Transverse colon (tissue), 4 donors: Measurements from ENCODE around the gene TNS3. TPM values are rescaled to one million over a fixed set of nuclear protein-coding genes. Genes with fewer than 3 reads are reported as not detected.

Experiments
- DNase-seq: peaks from one replicate; pipeline ENCODE4 v3.0.0-alpha.2; 2019
- H3K27ac ChIP-seq, 4 donors: fragments of 200-600 bp; sonication (generic); 2 replicates each; pipeline ENCODE4 v1.5.1; 2016 to 2018; ENCODE audit warnings: inconsistent platforms in 4 of 4
- H3K27me3 ChIP-seq: fragments of 200-600 bp; sonication (generic); 2 replicates; pipeline ENCODE4 v1.5.1; 2017; ENCODE audit warnings: inconsistent platforms
- H3K36me3 ChIP-seq, 4 donors: fragments of 200-600 bp; sonication (generic); 2 replicates each; pipeline ENCODE4 v1.5.1; 2017 to 2019; ENCODE audit warnings: inconsistent platforms in 4 of 4
- H3K4me1 ChIP-seq, 4 donors: fragments of 200-600 bp; sonication (generic); 2 replicates each; pipeline ENCODE4 v1.5.1; 2017 to 2020; ENCODE audit warnings: inconsistent platforms in 4 of 4
- H3K4me3 ChIP-seq, 4 donors: fragments of 200-600 bp; sonication (generic); 1 replicate in 1 of 4; 2 replicates in 3 of 4; pipeline versions ENCODE4 v1.5.1 to v1.6.1; 2017 to 2019; ENCODE audit warnings: inconsistent platforms in 4 of 4
- H3K9me3 ChIP-seq, 2 donors: fragments of 200-600 bp; sonication (generic); 2 replicates each; pipeline ENCODE4 v1.5.1; 2017 to 2019; ENCODE audit warnings: inconsistent platforms in 2 of 2
- CTCF ChIP-seq, 5 experiments: fragments of 200-600 bp in 3 of 5; fragments of 450-650 bp in 2 of 5; sonication (generic) in 3 of 5; IDR thresholded peaks; 1 replicate in 2 of 5; 2 replicates in 3 of 5; pipeline ENCODE4 v1.5.1; 2016 to 2017; ENCODE audit warnings: antibody characterized with exemption in 5 of 5, inconsistent platforms in 3 of 5, mild to moderate bottlenecking in 2 of 5, moderate library complexity in 1 of 5
- EP300 ChIP-seq: sonication (generic); formaldehyde crosslinking; IDR thresholded peaks from one replicate; pipeline ENCODE4 v1.6.1; 2017; ENCODE audit warnings: antibody characterized with exemption, low read depth
- POLR2A ChIP-seq: fragments of 450-650 bp; IDR thresholded peaks from one replicate; pipeline ENCODE4 v1.6.1; 2016; ENCODE audit warnings: antibody characterized with exemption, mild to moderate bottlenecking, moderate library complexity
- POLR2AphosphoS5 ChIP-seq, 3 donors: sonication (generic); formaldehyde crosslinking; IDR thresholded peaks; one replicate each; pipeline ENCODE4 v1.6.1; 2016; ENCODE audit warnings: antibody characterized with exemption in 3 of 3
- WGBS, 2 donors: methylation state at CpG; one replicate each; pipeline ENCODE4 v1.1.5; 2018; ENCODE audit warnings: low coverage in 1 of 2; 5-methylcytosine and 5-hydroxymethylcytosine counted together
- in situ Hi-C, 4 donors: fragments of 200-750 bp; cut with MboI; loops; one replicate each; pipeline versions ENCODE4 v1.15.0 to v1.15.1; 2017; ENCODE audit warnings: low sequenced_read_pairs in 3 of 4, low pct_ligation_motif_present in 1 of 4, low pct_unique_long_range_greater_than_20kb in 1 of 4
- intact Hi-C: fragments of 100-400 bp; cut with DNase I; formaldehyde crosslinking; loops from one replicate; pipeline ENCODE4 v1.15.1; 2023; ENCODE audit warnings: low total_unique reads
- total RNA-seq, 4 donors: library from RNA; depleted of rRNA; stranded (reverse); fragments of >200 nt; gene quantifications; one replicate each; pipeline ENCODE4 v1.1.0, GENCODE V29; 2016

The TNS3 gene
- total RNA-seq, 4 donors from 2014 or later: 58.5 to 104 (median 72.7) TPM

- in situ Hi-C loops (loop anchor here in 1 of 4 donors (10.0 kb wide), 1 partner anchor 50 kb away; no protein-coding TSS in a partner anchor), intact Hi-C loops (no loop called here)
- no peaks in the 10 kb centered on the region for H3K27me3 ChIP-seq
- no peaks in the 10 kb centered on the region for H3K36me3 ChIP-seq
- no peak for TF ChIP-seq EP300
- no peak for TF ChIP-seq POLR2A
- no peak for TF ChIP-seq POLR2AphosphoS5 (IDR thresholded peaks at IDR 0.05)
- no peak for TF ChIP-seq CTCF (IDR thresholded peaks at IDR 0.05)
- no peak overlapping the region for H3K4me3 ChIP-seq
- H3K4me1 ChIP-seq: no peaks in the 10 kb centered on the region
- H3K27ac ChIP-seq: no peak overlapping the region
- DNase-seq: no peak
- H3K9me3 ChIP-seq: no peaks in the 10 kb centered on the region
These were observed 337.2 kb downstream of the TNS3 start for GRCh38 chr7:47244692-47245091.

- TF ChIP-seq EP300 (no peak), POLR2A (no peak), CTCF (IDR thresholded peaks at IDR 0.05) (no peak), POLR2AphosphoS5 (IDR thresholded peaks at IDR 0.05) (no peak)
- intact Hi-C loops: no loop called here
- H3K36me3 ChIP-seq: no peaks in the 10 kb centered on the region
- no peaks in the 10 kb centered on the region for H3K4me1 ChIP-seq
- H3K27ac ChIP-seq: no peak overlapping the region
- WGBS, 2 donors: 76 to 84% methylated on average over 5 to 10 of the region's 10 CpGs
- H3K27me3 ChIP-seq: no peaks in the 10 kb centered on the region
- in situ Hi-C loops: loop anchor here in 1 of 4 donors (10.0 kb wide), 1 partner anchor 47 kb away; no protein-coding TSS in a partner anchor
- H3K4me3 ChIP-seq: no peak overlapping the region
- no peaks in the 10 kb centered on the region for H3K9me3 ChIP-seq
- DNase-seq: no peak
These were observed 340.5 kb downstream of the TNS3 start for GRCh38 chr7:47241112-47242065.

- Histone ChIP-seq H3K4me1 (no peaks in the 10 kb centered on the region), H3K4me3 (no peak overlapping the region), H3K36me3 (no peaks in the 10 kb centered on the region), H3K27ac (no peak overlapping the region), H3K27me3 (no peaks in the 10 kb centered on the region), H3K9me3 (no peaks in the 10 kb centered on the region)
- no peak for DNase-seq
- intact Hi-C loops: no loop called here
- peak in 1 of 3 donors; percentile 70 for TF ChIP-seq POLR2AphosphoS5 (IDR thresholded peaks at IDR 0.05)
- no peak for TF ChIP-seq POLR2A
- in situ Hi-C loops: loop anchor here in 1 of 4 donors (10.0 kb wide), 1 partner anchor 45 kb away; no protein-coding TSS in a partner anchor
- 57 to 93% methylated on average over 2 to 3 of the region's 3 CpGs for WGBS, 2 donors
These were observed 341.9 kb downstream of the TNS3 start for GRCh38 chr7:47239931-47240421.

GRCh38 chr7:47239034-47239433 lies 342.9 kb downstream of the TNS3 start:
- WGBS, 2 donors: 70% methylated on average over 7 of the region's 7 CpGs; no CpG with 5 or more reads in 1 of the 2 donors
- no peak for DNase-seq

More at GRCh38 chr7:47239034-47239433, 342.9 kb downstream of the TNS3 start:
- Histone ChIP-seq H3K27me3 (no peaks in the 10 kb centered on the region), H3K4me3 (no peak overlapping the region), H3K36me3 (no peaks in the 10 kb centered on the region), H3K4me1 (no peaks in the 10 kb centered on the region), H3K27ac (peak overlapping the region in 1 of 4 donors; percentile 65), H3K9me3 (no peaks in the 10 kb centered on the region)
- intact Hi-C loops (no loop called here), in situ Hi-C loops (no loop called here)
- TF ChIP-seq POLR2A (no peak), POLR2AphosphoS5 (IDR thresholded peaks at IDR 0.05) (no peak), CTCF (IDR thresholded peaks at IDR 0.05) (no peak), EP300 (no peak)
